SW480 (cell line): ENCODE measurements around the gene SNX17.
"Not testable (repeated sequence)": the region's sequence is repeated elsewhere in the genome, so short reads cannot be mapped to it uniquely, and the experiment has no call there.

Experiments
- DNase-seq: peaks from one replicate; pipeline ENCODE4 v3.0.0-alpha.2; 2016; ENCODE audit warnings: low spot score

SNX17 gene

DNA sequence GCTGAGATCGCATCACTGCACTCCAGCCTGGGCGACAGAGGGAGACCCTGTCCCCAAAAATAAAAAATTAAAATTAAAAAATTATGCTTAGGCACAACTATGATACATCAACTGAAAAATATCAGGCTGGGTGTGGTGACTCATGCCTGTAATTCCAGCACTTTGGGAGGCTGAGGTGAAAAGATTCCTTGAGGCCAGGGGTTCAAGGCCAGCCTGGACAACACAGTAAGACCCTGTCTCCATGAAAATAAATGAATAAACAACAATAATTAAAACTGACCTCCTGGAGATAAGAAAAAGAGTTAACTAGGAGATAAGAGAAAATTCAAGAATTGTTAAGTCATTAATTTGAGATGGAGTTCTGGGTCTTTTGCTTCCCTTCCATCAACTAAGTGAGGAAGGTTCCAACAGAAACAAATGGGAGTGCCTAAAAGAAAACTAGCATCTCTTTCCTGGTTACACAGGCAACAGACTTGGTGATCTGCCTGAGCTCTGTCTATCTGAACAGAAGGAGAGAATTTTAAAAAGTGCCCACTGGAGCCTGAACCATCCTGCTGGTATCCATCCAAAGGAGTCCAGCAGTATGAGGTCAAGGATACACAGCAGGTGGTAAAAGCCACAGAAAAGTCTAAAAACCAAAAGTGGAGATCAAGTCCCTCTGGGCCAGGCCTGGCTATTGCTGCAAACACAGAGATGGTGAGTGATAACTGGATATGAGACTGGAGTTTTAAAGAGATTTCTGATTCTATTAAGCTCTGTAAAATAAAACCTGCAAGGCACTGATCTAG, 30.1 kb downstream of the SNX17 start:
- no peak for DNase-seq

DNA sequence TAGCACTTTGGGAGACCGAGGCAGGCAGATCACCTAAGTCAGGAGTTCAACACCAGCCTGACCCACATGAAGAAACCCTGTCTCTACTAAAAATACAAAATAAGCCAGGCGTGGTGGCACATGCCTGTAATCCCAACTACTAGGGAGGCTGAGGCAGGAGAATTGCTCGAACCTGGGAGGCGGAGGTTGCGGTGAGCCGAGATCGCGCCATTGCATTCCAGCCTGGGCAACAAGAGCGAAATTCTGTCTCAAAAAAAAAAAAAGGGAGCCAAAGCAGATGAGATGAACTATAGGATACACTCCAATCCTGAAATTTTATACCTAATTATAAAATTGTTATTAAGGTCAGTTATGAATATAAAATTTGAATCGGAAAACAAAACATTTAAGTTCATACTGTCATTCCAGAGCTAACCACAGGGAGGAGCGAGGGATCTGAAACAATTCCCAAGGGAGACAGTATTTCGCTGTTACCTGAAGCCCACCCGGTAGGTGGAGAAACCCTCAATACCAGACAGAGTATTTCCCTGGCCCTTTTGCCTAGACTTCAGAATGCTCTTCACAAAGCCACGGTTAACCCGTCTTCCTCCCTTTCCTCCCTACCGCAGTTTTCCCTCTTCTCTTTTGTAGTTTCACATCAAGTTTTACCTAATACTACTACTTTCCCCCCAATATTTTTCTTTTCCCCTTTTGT, 37.5 kb downstream of the SNX17 start:
- peak; percentile 80 for DNase-seq

DNA sequence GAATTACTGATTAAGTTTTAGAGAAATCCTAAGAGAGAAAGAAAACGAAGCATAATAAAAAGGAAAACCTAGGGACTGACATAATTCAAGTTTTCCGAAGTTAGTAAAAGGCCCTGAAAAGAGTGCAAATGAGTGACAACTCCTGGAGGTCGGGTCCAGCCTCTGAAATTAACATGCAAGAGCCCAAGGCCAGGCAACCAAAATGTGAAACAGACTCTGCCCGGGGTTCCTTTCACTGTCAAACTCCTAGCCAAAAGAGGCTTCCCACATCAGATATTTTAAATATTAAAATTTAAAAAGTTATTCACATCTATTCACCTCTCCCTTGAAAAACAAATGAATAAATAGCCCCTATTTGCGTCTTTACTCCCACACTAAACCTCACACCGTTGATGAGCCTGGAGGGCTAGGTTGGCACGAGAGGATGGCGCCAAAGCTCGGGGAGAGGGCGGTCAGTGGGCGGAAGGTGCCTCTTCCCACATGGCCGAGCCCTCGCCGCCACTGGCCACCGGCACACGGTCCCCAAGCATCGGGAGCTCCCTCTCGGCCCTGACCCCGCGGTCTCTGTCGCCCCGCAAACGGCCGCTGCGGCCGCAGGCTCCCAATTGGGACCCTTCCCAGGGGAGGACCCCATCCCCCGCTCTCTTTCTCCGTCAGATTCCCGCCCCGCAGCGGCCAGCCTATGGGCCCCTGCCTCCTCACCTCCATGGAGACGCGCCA, 38.3 kb downstream of the SNX17 start:
- DNase-seq: peak; percentile 53

DNA sequence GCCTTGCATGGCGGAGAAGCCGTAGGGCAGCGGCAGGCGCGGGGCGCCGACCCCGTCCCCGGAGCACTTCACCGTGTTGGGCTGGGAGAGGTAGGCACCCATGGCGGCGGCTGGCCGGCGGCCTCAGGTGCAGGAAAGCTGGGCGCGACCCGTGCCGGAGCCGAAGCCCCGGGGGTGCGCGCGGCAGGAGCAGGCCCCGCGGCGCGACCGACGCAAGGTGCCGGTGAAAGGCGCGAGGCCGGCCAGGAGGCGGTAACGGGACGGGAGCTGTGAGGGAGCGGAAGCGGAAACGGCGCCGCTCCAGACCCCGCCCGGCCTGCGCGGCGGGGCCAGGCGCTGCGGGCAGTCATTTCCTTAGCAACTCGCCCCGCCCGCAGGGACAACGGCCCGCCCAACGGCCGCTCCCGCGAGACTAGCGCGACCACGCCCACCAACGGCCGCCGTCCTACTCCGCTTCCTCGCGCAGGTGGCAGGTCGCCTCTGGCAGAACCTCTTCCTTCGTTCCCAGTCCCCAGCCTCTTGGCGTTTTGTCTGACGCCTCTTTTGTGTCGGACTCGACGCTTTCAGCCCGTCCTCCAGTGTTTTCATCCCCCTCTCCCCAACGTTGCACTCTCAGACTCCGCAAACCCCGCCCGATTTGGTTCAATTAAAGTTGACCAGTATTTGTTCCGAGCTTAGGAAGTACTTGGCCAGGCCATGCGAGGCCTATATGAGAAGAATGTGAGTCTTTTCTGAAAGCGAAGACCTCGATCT, 39.1 kb downstream of the SNX17 start, which contains the start of gene PPM1G:
PPM1G (minus strand) TSS at position 271 of the 753 bp plus-strand sequence; CDS start at position 102, 169 bp downstream.
- DNase-seq: peak; percentile 96

DNA sequence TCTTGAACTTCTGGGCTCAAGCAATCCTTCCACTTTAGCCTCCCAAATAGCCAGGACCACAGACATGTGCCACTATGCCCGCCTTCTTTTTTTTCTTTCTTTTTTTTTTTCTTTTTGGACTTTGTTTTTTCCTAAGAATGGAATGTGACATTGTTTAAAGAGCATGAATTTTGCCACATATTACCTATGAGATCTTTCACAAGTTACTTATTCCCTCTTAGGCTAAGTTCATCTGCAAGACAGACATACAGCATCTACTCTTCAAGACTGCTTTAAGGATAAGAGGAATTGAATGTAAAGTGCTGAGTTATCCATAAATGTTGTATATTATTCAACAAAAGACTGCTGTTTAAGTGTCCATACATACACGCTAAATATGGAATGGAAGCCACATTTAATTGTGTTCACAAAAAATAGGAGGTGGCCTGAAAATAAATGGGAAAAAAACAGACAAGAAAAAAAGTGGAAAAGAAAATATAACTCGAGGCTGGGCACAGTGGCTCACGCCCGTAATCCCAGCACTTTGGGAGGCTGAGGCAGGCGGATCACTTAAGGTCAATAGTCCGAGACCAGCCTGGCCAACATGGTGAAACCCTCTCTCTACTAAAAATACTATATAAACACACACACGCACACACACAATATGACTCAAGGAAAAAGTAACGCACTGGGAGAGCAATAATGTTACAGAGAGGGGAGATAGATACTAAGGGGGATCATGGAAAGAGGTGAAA, 42.2 kb downstream of the SNX17 start:
- no peak for DNase-seq

DNA sequence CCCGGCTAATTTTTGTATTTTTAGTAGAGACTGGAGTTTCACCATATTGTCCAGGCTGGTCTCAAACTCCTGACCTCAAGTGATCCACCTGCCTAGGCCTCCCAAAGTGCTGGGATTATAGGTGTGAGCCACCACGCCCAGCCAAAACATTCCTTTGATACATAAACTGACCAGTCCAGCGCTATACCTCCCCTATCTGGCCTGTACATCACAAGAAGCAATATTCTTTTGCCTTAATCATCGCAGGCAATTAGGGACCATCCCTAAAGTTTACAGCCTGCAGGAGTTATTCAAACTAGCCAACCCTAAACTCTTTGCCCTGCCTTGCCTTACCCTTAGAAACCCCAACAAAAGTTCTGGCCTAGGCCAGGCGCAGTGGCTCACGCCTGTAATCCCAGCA, 45.7 kb downstream of the SNX17 start:
- no peak for DNase-seq

DNA sequence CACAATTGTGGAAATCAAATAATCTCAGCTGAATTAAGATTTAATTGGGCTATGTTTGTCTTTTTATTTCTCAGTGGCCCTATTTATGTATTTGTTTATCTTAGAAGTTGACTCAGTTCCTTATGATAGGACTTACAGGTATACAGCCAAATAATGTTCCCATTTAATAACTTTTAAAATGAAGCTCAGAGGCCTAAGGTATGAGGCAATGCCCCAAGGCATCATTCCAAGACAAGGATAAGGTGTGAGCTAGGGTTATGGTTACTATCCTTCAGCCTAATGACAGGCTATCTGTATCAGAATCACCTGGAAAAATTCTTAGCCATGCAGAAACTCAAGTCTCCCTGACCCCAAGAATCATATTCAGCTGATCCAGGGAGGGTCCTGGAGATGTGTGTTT, 50.6 kb downstream of the SNX17 start:
- DNase-seq: no peak

DNA sequence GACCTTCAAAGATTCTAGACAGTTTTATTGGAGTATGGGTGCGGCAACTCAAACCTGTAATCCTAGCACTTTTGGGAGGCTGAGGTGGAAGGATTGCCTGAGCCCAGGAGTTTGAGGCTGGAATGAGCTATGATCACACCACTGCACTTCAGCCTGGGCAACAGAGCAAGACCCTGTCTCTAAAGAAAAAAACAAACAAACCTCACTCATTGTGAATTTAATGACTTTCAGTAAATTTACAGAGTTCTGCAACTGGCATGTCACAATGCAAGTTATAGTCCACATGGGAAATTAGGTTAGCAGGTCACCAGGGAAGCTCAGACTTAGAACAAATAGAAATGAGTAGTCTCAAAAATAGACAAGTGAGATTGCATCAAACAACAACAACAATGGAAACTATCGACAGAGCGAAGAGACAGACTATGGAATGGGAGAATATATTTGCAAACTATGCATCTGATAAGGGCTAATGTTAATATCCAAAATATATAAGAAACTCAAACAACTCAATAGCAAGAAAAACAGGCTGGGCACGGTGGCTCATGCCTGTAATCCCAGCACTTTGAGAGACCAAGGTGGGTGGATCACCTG, 51.3 kb downstream of the SNX17 start:
- no peak for DNase-seq

DNA sequence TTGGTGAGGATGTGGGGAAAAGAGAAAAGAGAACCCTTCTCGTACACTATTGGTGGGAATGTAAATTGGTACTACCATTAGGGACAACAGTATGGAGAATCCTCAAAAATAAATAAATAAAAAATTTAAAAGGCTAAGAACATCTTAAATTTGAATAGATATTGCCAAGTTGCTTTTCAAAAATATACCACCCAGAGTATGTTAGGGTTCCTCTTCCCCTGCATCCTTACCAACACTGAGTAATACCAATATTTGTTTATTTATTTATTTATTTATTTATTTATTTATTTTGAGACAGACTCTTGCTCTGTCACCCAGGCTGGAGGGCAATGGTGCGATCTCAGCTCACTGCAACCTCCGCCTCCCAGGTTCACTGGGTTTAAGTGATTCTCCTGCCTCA, 52.5 kb downstream of the SNX17 start:
- no peak for DNase-seq

DNA sequence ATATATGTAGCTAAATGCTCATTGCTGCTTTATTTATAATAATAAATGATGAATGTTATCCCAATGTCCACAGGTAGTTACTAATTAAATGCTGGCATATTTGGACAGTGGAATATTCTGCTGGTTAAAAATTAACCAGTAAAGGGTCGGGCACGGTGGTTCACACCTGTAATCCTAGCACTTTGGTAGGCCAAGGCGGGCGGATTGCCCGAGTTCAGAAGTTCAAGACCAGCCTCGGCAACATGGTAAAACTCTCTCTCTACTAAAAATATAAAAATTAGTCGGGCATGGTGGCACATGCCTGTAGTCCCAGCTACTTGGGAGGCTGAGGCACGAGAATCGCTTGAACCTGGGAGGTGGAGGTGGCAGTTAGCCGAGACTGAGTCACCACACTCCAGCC, 54.6 kb downstream of the SNX17 start:
- not testable (repeated sequence) for DNase-seq
